Tibial nerve (tissue), 4 donors: ENCODE measurements around the gene STK10.

Experiments
- EP300 ChIP-seq, 2 donors: sonication (generic); formaldehyde crosslinking; IDR thresholded peaks; one replicate each; pipeline ENCODE4 v1.6.1; 2017; ENCODE audit warnings: antibody characterized with exemption in 2 of 2, mild to moderate bottlenecking in 1 of 2
- POLR2A ChIP-seq, 2 donors: fragments of 450-650 bp; IDR thresholded peaks; one replicate each; pipeline ENCODE4 v1.6.1; 2017; ENCODE audit warnings: antibody characterized with exemption in 2 of 2, mild to moderate bottlenecking in 2 of 2, moderate library complexity in 2 of 2
- TF ChIP-seq, protein P1 (sequence below), 5 experiments: fragments of 200-600 bp in 3 of 5; fragments of 450-650 bp in 2 of 5; sonication (generic) in 3 of 5; IDR thresholded peaks; one replicate each; pipeline ENCODE4 v1.5.1; 2016 to 2019; ENCODE audit warnings: antibody characterized with exemption in 5 of 5, mild to moderate bottlenecking in 3 of 5, moderate library complexity in 2 of 5

DNA sequence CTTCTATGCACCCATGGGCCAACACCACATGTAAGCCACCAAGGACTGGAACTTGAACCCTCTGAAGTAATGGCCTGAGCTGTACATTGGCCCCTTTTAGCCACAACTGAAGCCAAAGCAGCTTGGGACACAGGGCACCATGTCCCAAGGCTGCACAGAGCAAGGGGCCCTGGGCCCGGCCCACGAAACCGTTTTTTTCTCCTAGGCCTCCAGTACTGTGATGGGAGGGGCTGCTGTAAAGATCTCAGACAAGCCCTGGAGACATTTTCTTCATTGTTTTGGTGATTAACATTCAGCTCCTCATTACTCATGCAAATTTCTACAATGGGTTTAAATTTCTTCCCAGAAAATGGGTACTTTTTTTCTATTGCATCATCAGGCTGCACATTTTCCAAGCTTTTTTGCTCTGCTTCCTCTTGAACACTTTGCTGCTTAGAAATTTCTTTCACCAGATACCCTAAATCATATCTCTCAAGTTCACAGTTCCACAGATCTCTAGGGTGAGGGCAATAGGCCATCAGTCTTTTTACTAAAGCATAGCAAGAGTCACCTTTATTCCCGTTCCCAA lies 156.0 kb downstream of the STK10 start:
- no peak for TF ChIP-seq EP300 (IDR thresholded peaks at IDR 0.05)
- TF ChIP-seq, protein P1, sequence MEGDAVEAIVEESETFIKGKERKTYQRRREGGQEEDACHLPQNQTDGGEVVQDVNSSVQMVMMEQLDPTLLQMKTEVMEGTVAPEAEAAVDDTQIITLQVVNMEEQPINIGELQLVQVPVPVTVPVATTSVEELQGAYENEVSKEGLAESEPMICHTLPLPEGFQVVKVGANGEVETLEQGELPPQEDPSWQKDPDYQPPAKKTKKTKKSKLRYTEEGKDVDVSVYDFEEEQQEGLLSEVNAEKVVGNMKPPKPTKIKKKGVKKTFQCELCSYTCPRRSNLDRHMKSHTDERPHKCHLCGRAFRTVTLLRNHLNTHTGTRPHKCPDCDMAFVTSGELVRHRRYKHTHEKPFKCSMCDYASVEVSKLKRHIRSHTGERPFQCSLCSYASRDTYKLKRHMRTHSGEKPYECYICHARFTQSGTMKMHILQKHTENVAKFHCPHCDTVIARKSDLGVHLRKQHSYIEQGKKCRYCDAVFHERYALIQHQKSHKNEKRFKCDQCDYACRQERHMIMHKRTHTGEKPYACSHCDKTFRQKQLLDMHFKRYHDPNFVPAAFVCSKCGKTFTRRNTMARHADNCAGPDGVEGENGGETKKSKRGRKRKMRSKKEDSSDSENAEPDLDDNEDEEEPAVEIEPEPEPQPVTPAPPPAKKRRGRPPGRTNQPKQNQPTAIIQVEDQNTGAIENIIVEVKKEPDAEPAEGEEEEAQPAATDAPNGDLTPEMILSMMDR (IDR thresholded peaks at IDR 0.05) = no peak
- TF ChIP-seq POLR2A (IDR thresholded peaks at IDR 0.05) = no peak
